K562 (cell line): Measurements from ENCODE around the gene RNF151.

Source experiments
- CTCF ChIP-seq, 3 experiments: IDR thresholded peaks in 2 of 3; conservative IDR thresholded peaks in 1 of 3; 2 replicates each; pipeline ENCODE4 v1.5.1; 2011 to 2012; ENCODE audit warnings: low read length in 3 of 3, mild to moderate bottlenecking in 3 of 3, control low read depth in 2 of 3, improper control_type of control experiment in 1 of 3, inconsistent platforms in 1 of 3, low read depth in 1 of 3, mixed read lengths in 1 of 3, moderate library complexity in 1 of 3; ENCODE audit not compliant: insufficient read depth in 2 of 3
- E2F4 ChIP-seq: sonication (generic); formaldehyde crosslinking; IDR thresholded peaks from 2 replicates; pipeline ENCODE4 v1.8.0; 2022; ENCODE audit warnings: mild to moderate bottlenecking, low read depth, missing genetic modification reagents
- ESRRA ChIP-seq: fragments of 450-650 bp; IDR thresholded peaks from 2 replicates; pipeline ENCODE4 v1.6.1; 2014; ENCODE audit warnings: low read depth, mild to moderate bottlenecking, moderate library complexity, borderline replicate concordance
- HDAC2 ChIP-seq: fragments of 450-650 bp; IDR thresholded peaks from 2 replicates; pipeline ENCODE4 v1.6.1; 2016; ENCODE audit warnings: mild to moderate bottlenecking
- JUN ChIP-seq, 2 experiments: sonication (generic) in 1 of 2; formaldehyde crosslinking in 1 of 2; IDR thresholded peaks; 2 replicates each; pipeline versions ENCODE4 v1.6.1 to v1.8.0; 2012 to 2022; ENCODE audit warnings: borderline replicate concordance in 2 of 2, mild to moderate bottlenecking in 2 of 2, improper control_type of control experiment in 1 of 2, low read depth in 1 of 2, low read length in 1 of 2, missing genetic modification reagents in 1 of 2
- L3MBTL2 ChIP-seq: fragments of 450-650 bp; IDR thresholded peaks from 2 replicates; pipeline ENCODE4 v1.6.1; 2016; ENCODE audit warnings: mild to moderate bottlenecking, moderate library complexity
- RCOR1 ChIP-seq, 2 experiments: IDR thresholded peaks; 2 replicates each; pipeline ENCODE4 v1.6.1; 2012; ENCODE audit warnings: low read depth in 2 of 2, low read length in 2 of 2, borderline replicate concordance in 1 of 2, improper control_type of control experiment in 1 of 2
- REST ChIP-seq, 2 experiments: fragments of 450-650 bp; formaldehyde crosslinking in 1 of 2; IDR thresholded peaks; 2 replicates each; pipeline versions ENCODE4 v1.4.0 to v1.6.1; 2014 to 2020; ENCODE audit warnings: mild to moderate bottlenecking in 2 of 2, borderline replicate concordance in 1 of 2, low read depth in 1 of 2
- RFX1 ChIP-seq: fragments of 450-650 bp; IDR thresholded peaks from 2 replicates; pipeline ENCODE4 v1.6.1; 2016; ENCODE audit warnings: mild to moderate bottlenecking, moderate library complexity
- ZNF280B ChIP-seq: fragments of 250-450 bp; sonication (Bioruptor Pico); IDR thresholded peaks from 2 replicates; pipeline ENCODE4 v1.5.1; 2021; ENCODE audit warnings: mild to moderate bottlenecking

- TF ChIP-seq RCOR1 (IDR thresholded peaks at IDR 0.05; ENCODE audit: borderline replicate concordance in 1 of 2, low read depth in 2 of 2, low read length in 2 of 2) = no peak
- TF ChIP-seq REST (IDR thresholded peaks at IDR 0.05; ENCODE audit: borderline replicate concordance) = no peak
- TF ChIP-seq REST (CRISPR knock-in tag; IDR thresholded peaks at IDR 0.05; ENCODE audit: low read depth) = no peak
- no peak for TF ChIP-seq JUN (IDR thresholded peaks at IDR 0.05; ENCODE audit: borderline replicate concordance, low read depth, low read length)
- TF ChIP-seq JUN (CRISPR knock-in tag; IDR thresholded peaks at IDR 0.05; ENCODE audit: borderline replicate concordance) = no peak
- no peak for TF ChIP-seq ESRRA
- no peak for TF ChIP-seq CTCF (IDR thresholded peaks at IDR 0.05 in 2 of 3, conservative IDR thresholded peaks at IDR 0.05 in 1 of 3; ENCODE audit: insufficient read depth in 2 of 3, low read depth in 1 of 3, low read length in 3 of 3)
- TF ChIP-seq ZNF280B (CRISPR knock-in tag) = no peak
- TF ChIP-seq RFX1 = no peak
- no peak for TF ChIP-seq HDAC2
- TF ChIP-seq E2F4 (CRISPR knock-in tag) = no peak
- no peak for TF ChIP-seq L3MBTL2
Observed at GRCh38 chr16:2004795-2005517, 38.3 kb downstream of the RNF151 start.
